ENCODE measurements around the gene FLYWCH1. TPM values are rescaled to one million over a fixed set of nuclear protein-coding genes. Genes with fewer than 3 reads are reported as not detected.
"Not testable (repeated sequence)": the region's sequence is repeated elsewhere in the genome, so short reads cannot be mapped to it uniquely, and the experiment has no call there.

The FLYWCH1 gene
- total RNA-seq, 2 experiments from 2014 or later: 24.3 to 26.1 TPM

DNA sequence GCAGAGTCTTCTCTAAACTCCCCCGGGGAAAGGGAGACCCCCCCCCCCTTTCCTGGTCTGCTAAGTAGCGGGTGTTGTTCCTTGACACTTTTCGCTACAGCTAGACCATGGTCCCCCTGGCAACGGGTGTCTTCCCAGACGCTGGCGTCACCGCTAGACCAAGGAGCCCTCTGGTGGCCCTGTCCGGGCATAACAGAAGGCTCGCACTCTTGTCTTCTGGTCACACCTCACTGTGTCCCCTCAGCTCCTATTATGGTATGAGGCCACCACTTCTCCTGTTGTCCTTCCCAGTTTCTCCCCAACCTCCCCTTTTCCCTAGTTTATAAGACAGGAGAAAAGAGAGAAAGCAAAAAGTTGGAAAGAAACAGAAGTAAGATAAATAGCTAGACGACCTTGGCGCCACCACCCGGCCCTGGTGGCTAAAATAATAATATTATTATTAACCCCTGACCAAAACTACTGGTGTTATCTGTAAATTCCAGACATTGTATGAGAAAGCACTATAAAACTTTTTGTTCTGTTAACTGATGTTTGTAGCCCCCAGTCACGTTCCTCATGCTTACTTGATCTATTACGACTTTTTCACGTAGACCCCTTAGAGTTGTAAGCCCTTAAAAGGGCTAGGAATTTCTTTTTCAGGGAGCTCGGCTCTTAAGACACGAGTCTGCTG lies 4.5 kb upstream of the FLYWCH1 start:
- peak; percentile 43 for DNase-seq
- H3K36me3 Mint-ChIP-seq, H3K27me3 Mint-ChIP-seq, H3K27ac Mint-ChIP-seq, H3K9me3 Mint-ChIP-seq, H3K4me3 Mint-ChIP-seq: not testable (repeated sequence)
- H3K4me1 Mint-ChIP-seq: peaks cover 22% of the 10 kb centered on the region

DNA sequence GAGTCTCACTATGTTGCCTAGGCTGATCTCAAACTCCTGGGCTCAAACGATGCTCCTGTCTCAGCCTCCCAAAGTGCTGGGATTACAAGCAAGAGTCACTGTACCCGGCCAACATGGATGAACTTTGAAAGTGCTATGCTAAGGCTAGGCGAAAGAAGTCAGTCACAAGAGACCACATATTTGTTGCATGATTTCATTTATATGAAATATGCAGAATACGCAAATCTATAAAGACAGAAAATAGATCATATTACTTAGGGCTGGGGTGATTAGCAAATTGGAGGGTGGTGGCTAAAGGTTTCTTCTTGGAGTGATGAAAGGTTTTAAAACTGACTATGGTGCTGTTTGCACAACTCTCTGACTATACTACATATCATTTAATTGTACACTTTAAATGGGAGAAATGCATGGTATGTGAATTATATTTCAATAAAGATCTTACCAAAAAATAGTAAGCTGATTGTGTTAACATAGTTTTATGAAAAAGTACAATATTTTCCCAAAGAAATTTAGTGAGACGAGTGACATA lies 1.2 kb upstream of the FLYWCH1 start:
- Mint-ChIP-seq H3K36me3 (peaks cover 3% of the 10 kb centered on the region), H3K4me3 (no peak overlapping the region), H3K27me3 (no peaks in the 10 kb centered on the region), H3K4me1 (peaks cover 33% of the 10 kb centered on the region), H3K9me3 (peaks cover 2% of the 10 kb centered on the region), H3K27ac (no peak overlapping the region)
- DNase-seq: no peak

DNA sequence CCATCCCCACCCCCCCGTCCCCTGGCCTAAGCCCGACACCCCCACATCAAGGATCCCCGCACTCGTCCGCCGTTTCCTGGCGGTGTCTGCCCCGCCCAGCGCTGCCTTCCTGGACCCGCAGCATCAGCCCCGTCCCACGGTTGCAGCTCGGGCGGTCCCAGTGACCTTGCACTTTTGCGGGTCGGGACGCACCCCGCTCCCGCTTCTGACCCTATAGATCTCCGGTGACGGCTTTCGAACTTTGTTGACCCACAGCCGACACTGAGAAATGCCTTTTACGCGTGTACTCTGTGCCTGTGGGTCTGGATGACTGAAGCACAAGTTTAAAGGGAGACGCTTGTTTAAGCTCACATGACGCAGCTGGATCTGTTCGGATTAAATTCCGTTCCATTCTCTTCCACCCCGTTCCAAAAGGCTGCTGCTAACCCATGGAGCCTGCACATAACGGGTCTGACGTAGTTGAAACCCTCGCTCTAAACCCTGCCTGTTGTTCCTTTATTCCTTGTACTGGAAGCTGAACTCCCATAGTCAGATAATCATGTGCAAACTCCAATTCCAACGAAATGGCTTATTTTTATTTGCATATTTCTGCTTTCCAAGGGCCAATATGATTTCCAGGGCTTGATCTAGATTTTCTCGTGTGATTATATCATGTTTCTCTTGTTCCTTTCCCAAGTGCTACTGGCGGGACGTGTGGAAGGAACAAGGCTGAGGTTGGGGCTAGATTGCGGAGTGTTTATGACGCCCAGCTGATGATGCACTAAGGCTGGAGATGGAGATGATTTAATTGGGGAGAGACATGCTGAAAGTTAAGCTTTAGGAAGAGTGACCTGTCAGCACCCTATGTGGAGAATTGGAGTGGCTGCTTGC lies 834 bp downstream of the FLYWCH1 start:
- Mint-ChIP-seq H3K4me1 (peaks cover 18% of the 10 kb centered on the region), H3K4me3 (peak overlapping the region; percentile 89), H3K9me3 (no peaks in the 10 kb centered on the region), H3K36me3 (peaks cover 3% of the 10 kb centered on the region), H3K27me3 (no peaks in the 10 kb centered on the region), H3K27ac (peak overlapping the region; percentile 81)
- DNase-seq: peak; percentile 55

DNA sequence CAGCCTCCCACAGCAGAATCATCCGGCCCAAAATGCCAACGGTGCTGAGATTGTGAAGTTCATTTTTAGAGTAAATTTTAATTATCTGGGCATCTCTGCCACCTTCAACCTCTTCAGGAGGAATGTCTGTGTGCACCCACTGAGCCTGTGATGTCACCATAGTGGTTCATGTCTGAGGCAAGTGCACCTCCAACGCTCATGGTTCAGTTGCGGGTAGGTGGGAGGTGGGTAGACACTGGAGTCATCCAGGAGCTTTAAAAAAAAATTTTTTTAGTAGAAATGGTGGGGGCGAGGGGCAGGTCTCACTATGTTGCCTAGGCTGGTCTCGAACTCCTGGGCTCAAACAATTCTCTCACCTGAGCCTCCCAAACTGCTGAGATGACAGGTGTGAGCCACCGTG lies 1.9 kb downstream of the FLYWCH1 start:
- H3K4me1 Mint-ChIP-seq: peaks cover 17% of the 10 kb centered on the region
- H3K4me3 Mint-ChIP-seq: peak overlapping the region; percentile 89
- H3K27me3 Mint-ChIP-seq: no peaks in the 10 kb centered on the region
- peaks cover 3% of the 10 kb centered on the region for H3K36me3 Mint-ChIP-seq
- no peak for DNase-seq
- H3K9me3 Mint-ChIP-seq: no peaks in the 10 kb centered on the region
- no peak overlapping the region for H3K27ac Mint-ChIP-seq

DNA sequence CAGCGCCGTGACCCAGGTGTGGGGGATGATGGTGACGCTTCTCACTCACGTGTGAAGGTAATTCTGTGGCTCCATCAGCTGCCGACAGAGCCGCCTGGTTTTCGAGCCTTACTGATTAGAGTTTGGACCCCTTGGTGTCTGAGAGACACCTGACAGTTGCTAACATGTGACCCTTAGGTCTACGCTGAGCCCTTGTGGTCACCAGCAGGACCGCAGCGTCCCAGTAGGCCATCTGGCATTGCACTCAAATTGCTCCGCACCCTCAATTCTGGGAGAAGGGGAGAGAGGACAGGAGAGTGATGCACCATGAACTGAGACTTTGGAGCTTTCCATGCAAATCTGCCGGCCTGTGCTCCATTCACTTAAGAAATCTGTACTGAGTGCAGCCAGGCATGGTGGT lies 2.5 kb downstream of the FLYWCH1 start:
- H3K4me1 Mint-ChIP-seq: peaks cover 17% of the 10 kb centered on the region
- H3K9me3 Mint-ChIP-seq: no peaks in the 10 kb centered on the region
- DNase-seq: no peak
- H3K27me3 Mint-ChIP-seq: no peaks in the 10 kb centered on the region
- H3K27ac Mint-ChIP-seq: no peak overlapping the region
- peaks cover 5% of the 10 kb centered on the region for H3K36me3 Mint-ChIP-seq
- H3K4me3 Mint-ChIP-seq: no peak overlapping the region

DNA sequence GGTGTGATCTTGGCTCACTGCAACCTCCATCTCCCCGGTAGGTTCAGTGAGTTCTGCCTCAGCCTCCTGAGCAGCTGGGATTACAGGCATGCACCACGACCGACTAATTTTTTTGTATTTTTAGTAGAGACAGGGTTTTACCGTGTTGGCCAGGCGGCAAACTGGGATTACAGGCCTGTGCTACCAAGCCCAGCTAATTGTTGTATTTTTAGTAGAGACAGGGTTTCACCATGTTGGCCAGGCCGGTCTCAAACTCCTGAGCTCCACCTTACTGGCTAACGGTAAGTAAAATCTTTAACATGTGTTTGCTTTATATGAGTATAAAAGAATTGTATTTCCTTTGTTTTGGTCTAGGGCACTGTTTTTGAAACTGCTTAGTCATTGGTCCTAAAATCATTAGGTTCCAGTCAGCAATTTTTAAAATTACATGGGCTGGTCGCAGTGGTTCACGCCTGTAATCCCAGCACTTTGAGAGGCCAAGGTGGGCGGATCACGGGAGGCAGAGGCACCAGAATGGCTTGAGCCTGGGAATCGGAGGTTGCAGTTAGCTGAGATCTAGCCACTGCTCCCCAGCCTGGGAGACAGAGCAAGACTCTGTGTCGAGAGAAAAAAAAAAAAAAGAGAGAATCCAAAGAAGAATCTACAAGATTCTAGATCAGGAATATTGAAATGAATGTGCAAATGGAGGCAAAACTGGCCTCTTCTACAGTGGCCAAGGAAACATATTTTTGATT lies 3.6 kb downstream of the FLYWCH1 start:
- no peaks in the 10 kb centered on the region for H3K27me3 Mint-ChIP-seq
- H3K4me3 Mint-ChIP-seq: no peak overlapping the region
- DNase-seq: no peak
- peaks cover 11% of the 10 kb centered on the region for H3K36me3 Mint-ChIP-seq
- H3K4me1 Mint-ChIP-seq: peaks cover 20% of the 10 kb centered on the region
- H3K9me3 Mint-ChIP-seq: no peaks in the 10 kb centered on the region
- H3K27ac Mint-ChIP-seq: peak overlapping the region; percentile 29

DNA sequence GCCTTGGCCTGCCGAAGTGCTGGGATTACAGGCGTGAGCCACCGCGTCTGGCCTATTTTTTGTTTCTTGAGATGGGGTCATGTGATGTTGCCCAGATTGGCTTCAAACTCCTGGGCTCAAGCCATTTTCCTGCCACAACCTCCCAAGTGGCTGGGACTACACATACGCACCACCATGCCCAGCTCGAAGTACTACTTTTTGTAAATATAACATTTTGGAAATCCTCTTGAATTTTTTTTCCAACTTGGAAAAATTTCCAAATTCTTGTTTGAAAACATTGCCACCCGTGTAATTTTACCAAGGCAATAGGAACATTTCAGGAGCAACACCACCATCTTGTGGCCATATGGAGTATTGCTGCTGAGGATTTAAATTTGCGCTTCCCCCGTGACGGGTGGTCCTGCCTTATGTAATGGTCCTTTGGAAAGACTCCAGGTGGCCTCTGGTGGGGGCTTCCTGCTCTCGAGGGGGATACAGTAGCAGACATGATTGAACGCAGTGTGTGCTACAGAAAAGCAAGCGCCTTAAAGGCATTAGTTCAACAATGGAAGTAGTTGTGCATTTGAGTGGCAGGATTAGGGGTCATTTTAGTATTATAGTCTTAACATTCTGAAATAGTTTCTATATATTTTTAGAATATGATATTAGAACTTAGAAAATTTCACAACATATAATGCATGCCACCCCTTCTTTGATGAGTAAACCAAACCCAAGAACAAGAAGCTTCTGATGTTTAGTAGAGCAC lies 8.0 kb downstream of the FLYWCH1 start:
- peak; percentile 59 for DNase-seq
- Mint-ChIP-seq H3K27me3 (no peaks in the 10 kb centered on the region), H3K9me3 (no peaks in the 10 kb centered on the region), H3K27ac (no peak overlapping the region), H3K4me3 (no peak overlapping the region), H3K4me1 (peaks cover 4% of the 10 kb centered on the region), H3K36me3 (peaks cover 8% of the 10 kb centered on the region)

DNA sequence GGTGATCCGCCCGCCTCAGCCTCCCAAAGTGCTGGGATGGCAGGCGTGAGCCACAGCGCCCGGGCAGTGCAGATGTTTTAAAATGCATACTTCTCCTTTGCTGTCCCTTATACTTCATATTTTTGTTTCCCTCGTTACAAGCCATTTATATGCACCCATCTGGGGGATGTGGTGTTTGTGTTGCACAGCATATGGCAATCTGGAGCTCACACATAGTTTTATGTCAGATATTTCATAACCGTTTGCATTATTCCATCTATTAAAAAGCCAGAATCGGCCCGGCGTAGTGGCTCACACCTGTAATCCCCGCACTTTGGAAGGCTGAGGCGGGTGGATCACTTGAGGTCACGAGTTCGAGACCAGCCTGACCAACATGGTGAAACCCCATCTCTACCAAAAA lies 11.8 kb downstream of the FLYWCH1 start:
- H3K36me3 Mint-ChIP-seq: peaks cover 8% of the 10 kb centered on the region
- H3K27me3 Mint-ChIP-seq: no peaks in the 10 kb centered on the region
- no peak overlapping the region for H3K27ac Mint-ChIP-seq
- H3K4me1 Mint-ChIP-seq: peaks cover 7% of the 10 kb centered on the region
- no peak for DNase-seq
- H3K4me3 Mint-ChIP-seq: no peak overlapping the region
- H3K9me3 Mint-ChIP-seq: no peaks in the 10 kb centered on the region

DNA sequence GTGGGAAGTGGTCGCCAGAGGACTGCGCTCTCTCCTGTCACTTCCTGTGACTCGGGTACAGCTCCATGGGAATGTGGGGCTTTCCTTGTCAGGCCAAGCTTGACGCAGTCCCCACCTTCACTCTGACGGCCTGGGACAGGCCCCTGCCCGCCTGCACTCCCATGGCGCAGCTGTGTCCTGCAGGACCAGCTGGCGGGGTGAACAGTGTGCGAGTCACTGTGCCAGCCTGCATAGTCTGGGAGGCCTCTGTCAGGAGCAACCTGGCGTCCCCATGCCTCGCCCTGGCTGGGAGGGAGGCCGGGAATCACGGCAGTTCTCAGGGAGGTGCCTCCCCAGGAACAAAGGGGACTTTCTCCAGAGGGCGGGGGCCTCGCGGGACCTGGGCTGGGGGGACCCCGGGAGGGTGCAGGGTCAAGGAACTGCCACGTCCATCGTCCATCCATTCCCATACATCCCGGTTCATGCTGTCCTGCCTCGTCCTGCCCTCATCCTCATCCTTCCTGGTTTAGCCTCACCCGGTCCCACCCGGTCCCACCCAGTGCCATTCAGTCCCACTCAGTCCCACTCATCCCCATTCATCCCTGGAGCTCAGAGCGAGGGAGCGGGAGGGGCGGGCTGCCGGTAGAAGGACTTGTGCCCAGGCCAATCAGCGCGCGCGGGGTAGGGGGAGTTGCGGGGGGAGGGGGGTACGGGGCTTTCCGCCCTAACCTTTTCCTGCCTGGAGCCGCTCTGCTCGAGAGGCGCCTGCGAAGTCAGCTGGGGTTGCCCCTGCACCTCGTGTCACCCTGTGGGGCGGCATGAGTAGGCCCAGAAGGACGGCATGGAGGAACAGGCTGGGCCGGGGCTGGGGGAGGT lies 13.4 kb downstream of the FLYWCH1 start:
- no peaks in the 10 kb centered on the region for H3K36me3 Mint-ChIP-seq
- H3K27ac Mint-ChIP-seq: no peak overlapping the region
- no peak overlapping the region for H3K4me3 Mint-ChIP-seq
- H3K9me3 Mint-ChIP-seq: no peaks in the 10 kb centered on the region
- no peaks in the 10 kb centered on the region for H3K27me3 Mint-ChIP-seq
- no peak for DNase-seq
- H3K4me1 Mint-ChIP-seq: peaks cover 4% of the 10 kb centered on the region

DNA sequence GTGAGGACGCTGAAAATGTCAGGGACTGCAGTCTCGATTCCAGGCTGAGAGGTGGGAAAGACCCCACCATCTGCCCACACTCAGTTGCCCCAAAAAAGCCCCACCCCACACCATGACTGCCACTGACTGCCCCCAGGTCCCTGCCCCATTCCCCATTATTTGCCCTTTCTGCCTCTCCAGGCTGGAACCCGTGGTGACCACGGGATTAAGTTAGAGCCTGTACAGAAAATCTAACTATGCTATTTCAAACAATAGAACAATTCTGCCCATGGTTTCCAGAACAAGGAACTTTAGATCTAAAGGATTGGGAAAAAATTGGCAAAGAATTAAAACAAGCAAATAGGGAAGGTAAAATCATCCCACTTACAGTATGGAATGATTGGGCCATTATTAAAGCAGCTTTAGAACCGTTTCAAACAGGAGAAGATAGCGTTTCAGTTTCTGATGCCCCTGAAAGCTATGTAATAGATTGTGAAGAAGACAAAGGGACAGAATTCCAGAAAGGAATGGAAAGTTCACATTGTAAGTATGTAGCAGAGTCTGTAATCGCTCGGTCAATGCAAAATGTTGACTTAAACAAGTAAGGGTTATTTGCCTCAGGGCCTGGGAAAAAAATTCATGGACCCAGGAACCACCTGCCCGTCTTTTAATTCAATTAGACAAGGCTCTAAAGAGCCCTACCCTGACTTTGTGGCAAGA lies 14.4 kb downstream of the FLYWCH1 start:
- no peak for DNase-seq
- Mint-ChIP-seq H3K27me3 (no peaks in the 10 kb centered on the region), H3K27ac (no peak overlapping the region), H3K9me3 (no peaks in the 10 kb centered on the region), H3K4me3 (no peak overlapping the region), H3K36me3 (no peaks in the 10 kb centered on the region), H3K4me1 (peaks cover 4% of the 10 kb centered on the region)

DNA sequence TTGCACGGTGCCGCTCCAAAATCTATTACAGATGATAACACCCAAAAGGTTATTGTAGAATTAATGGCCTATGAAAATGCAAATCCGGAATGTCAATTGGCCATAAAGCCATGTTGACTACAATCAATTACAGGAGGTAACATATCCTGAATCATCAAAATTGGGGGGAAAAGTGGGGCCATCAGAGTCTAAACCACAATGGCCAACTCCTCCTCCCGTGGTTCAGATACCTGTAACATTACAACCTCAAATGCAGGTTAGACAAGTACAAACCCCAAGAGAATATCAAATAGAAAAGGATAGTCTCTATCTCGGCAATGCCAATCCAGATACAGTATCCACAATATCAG lies 14.9 kb downstream of the FLYWCH1 start:
- Mint-ChIP-seq H3K4me1 (peaks cover 4% of the 10 kb centered on the region), H3K9me3 (no peaks in the 10 kb centered on the region), H3K36me3 (no peaks in the 10 kb centered on the region), H3K27ac (no peak overlapping the region), H3K4me3 (peak overlapping the region; percentile 4), H3K27me3 (no peaks in the 10 kb centered on the region)
- DNase-seq: no peak

DNA sequence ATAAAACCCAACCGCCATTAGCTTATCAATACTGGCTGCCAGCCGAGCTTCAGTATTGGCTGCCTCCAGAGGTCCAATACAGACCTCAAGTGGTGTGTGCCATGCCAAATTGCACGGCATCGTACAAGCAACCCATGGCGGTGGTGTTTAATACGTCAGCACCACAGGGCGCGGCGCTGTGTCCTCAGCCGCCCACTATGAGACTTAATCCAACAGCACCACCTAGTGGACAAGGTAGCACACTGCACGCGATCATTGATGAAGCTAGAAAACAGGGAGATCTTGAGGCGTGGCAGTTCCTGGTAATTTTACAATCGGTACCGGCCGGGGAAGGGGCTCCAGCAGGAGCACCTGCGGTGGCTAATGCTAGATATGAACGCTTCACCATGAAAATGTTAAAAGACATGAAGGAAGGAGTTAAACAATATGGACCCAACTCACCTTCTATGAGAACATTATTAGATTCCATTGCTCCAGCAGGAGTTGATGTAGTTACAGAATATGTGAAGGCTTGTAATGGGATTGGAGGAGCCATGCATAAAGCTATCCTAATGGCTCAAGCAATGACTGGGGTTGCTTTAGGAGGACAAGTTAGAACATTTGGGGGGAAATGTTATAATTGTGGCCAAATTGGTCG lies 15.4 kb downstream of the FLYWCH1 start:
- H3K4me1 Mint-ChIP-seq: peaks cover 4% of the 10 kb centered on the region
- no peaks in the 10 kb centered on the region for H3K27me3 Mint-ChIP-seq
- H3K4me3 Mint-ChIP-seq: peak overlapping the region; percentile 4
- H3K27ac Mint-ChIP-seq: no peak overlapping the region
- no peaks in the 10 kb centered on the region for H3K36me3 Mint-ChIP-seq
- DNase-seq: peak; percentile 82
- no peaks in the 10 kb centered on the region for H3K9me3 Mint-ChIP-seq

DNA sequence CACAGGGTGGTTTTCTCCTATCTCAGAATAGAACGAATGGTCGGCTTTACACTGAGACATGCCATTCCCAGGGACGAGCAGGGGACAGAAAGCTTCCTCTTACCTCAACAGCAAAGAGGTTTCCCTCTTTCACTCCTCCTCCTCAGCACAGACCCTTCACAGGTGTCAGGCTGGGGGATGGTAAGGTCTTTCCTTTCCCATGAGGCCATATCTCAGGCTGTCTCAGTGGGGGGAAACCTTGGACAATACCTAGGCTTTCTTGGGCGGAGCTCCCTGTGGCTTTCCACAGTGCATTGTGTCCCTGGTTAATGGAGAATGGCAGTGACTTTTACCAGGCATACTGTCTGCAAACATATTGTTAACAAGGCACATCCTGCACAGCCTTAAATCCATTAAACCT lies 16.4 kb downstream of the FLYWCH1 start:
- not testable (repeated sequence) for H3K4me1 Mint-ChIP-seq, DNase-seq, H3K9me3 Mint-ChIP-seq, H3K27ac Mint-ChIP-seq, H3K36me3 Mint-ChIP-seq, H3K27me3 Mint-ChIP-seq, H3K4me3 Mint-ChIP-seq
